Stimulated activated CD8-positive, alpha-beta memory T cell treated with anti-CD3 and anti-CD28 coated beads, Interleukin-15, amount 100 ng/mL, for 4 hours (primary cell): Measurements from ENCODE around the gene TTC33.

Source experiments
- DNase-seq, 2 donors: peaks; one replicate each; pipeline ENCODE4 v3.0.0-alpha.2; 2020; ENCODE audit warnings: low read depth in 2 of 2

The TTC33 gene

DNA sequence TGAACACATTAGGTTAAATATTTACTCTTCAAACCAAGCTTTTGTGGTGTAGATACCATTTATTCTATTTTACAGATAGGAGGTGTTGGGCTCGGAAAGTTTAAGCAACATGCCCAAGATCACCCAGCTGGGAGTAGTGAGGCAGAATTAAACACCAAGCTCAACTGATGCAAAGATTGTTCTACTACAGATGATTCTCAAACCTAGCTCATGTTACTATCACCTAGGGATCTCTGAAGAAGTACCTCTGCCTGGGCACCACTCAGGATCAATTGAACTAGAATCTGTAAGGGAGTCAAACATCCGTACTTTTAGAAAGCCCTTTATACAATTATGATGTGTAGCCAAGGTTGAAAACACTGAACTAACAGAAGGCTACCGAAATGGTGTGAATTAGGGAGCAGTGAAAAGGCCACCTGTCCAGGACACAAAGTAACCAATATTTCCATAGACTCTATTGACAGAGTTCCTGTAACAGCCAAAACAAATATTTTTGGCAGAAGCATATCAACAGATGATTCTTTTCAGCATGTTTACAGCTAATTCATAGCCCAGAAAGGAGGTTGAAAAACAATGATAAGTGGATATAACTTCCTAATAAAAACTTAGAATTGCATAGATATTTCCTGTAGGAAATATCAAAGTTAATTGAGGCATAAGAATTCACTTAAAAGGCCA is 234.5 kb downstream of the TTC33 start:
- no peak for DNase-seq

DNA sequence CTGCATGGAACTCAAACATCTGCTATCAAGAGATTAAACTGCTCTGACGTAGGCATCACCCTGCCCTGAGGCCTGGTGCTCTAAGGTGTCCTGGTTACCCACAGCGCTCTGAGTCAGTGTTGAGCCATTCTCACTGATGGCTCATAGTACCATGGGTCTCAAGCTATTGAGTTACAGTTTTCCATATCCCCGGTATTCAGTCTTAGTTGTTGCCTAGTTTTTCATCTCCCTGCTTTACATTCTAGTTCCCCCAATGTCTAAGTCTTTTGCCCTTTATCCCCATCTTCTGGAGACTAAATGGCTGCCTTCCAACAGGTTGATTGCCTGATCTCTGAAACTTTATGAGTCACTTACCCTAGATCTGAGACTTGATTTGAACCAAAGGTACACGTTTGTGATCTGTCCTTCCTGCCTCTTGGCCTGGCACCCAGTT is 237.3 kb downstream of the TTC33 start:
- DNase-seq: no peak

DNA sequence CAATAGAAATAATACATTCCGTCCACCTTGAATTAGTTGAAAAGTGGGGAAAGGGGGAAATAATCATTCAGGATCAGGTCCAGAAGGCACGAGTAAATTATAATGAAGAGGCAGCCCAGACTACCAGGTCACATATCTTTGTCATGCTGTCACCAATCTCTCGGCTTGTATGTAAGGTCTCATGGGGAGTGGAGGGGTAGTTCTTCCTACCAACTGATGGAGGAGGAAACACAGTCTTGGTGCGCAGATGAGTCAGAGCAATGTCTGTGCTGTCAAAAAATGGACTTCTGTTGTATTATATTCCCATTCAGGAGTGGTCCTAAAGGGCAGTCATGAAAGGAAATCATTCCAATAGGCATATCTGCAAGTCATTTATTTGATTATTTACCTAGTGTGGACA is 240.3 kb downstream of the TTC33 start:
- no peak for DNase-seq

DNA sequence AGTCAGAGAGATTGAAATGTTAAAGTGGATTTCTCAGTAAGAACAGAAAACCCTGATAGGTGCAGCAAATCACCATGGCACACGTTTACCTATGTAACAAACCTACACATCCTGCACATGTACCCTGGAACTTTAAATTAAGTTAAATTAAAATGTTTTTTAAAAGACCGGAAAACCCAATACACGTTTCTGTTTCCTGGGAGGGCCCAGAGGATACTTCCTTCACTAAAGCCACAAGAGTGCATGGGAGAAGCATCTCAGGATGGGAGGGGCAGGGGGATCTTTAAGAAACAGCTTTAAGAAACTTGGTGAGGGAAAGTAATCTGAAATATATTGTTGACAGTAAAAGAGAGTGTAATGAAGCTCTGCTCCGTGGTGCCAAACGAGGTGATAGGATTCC is 240.8 kb downstream of the TTC33 start:
- no peak for DNase-seq

DNA sequence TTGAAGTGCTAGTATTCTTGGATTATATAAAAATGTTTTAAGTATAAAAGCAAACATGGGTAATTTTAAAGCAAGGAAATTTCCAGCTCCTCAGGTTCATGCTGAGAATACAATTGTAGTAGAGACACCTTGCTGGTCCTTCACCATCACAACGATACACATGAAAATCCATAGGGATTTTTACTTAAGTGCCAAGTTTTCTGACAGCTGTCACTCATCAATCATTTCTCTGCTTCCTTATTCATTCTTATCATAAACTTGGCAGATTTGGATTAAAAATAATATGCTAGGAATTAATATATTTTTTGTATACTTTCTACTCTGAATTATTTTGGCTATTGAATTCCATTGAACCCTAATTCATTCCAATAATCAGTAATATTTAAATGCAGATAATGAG is 244.0 kb downstream of the TTC33 start:
- no peak for DNase-seq

DNA sequence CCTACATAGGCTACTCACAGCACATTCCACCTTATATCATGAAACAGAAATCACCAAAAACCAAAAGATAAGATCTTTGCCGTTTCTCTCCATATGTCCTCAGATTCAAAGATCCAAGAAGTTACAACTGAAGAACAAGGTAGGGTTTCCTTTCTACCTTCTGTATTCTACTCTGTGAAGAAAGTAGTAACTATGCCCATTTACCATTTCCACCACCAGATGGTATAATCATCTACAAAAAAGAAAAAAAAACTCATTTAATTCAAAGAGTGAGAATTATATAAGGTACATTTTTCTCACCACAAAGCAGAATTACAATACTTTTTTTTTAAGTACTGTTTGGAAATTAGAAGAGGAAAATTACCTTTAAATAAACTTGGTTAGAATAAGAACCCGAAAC is 248.7 kb downstream of the TTC33 start:
- DNase-seq: no peak

DNA sequence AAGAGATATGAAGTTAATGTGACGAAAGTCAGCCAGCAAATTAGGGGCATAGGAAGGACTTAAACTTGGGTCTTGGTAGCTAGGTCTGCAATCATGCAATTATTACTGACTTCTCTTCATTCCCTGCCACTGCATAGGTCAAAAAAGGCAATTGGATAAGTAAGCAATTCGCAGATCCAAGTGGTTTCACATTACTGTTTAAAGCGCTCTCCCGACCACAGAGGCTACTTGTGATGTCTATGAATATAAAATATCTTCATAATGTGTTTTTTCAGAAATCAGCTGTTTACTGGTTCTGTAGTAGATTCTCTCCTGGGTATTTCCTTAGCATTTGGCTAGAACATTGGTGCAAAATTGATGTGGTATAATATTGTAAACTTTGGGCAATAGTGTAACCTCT is 250.7 kb downstream of the TTC33 start:
- DNase-seq: no peak

DNA sequence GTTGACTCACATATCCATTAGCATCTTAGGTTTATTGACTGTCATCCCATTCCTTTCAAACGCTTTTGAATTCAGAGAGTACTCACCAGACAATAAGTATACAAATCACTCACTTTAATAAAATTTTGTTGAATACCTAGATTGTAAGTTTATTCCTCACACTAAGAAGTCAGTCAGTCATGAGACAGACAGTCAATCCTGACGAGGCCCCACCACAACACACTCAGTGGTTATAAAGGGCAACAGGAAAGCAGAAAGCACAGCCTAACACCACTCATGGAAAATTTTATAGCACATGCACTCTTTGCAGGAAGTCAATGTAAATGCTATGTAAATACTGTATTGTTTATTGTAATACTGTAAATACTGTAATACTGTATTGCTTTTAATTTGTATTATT is 252.3 kb downstream of the TTC33 start:
- DNase-seq: no peak

DNA sequence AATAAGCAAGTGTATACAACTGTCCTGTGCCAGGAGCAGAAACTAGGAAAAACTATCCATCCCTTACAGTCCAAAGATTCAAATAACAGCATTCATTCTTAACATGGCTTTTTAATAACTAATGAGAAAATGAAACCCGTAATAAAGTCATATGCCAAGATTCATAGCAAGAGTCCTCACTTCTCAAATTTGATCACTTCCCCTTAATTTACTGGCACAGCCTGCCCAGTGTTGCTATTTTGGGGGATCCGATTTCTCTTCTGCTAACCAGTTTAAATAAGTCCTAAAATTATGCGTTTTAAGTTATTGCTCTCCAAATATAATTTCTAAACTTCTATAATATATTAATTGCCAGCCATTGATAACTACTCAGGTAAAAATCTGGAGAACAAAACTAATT is 253.0 kb downstream of the TTC33 start:
- no peak for DNase-seq

DNA sequence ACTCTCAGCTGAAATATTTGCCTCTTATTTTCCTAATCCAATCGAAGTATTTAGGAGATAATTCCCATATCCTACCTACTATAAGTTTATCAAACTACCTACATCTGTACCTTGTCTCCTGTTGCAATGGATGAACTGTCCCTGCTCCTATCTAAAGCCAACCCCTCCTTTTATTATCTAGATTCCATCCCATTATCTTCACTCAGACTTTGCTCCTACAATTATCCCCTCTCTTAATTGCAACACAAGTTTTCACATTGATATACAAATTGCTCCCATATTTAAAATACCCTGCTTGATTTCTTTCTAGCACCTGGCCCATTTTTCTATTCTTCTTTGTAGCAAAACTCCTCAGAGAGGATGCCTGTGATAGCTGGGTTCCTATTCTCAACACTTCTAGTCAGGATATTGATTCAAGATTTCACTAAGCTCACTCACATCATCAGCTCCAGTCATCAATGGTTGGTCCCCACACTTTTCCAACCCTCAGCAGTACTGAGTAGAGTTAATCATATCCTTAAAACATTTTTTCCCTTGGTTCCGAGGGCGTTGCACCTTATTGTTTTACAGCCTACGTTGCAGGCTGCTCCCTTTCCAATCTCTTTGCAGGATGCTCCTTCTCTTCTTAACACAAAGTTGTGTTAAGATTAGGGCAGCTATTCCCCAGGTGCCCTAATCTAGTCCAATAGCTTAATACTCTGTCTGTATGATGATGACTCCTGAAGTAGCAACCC is 253.9 kb downstream of the TTC33 start:
- DNase-seq: no peak

DNA sequence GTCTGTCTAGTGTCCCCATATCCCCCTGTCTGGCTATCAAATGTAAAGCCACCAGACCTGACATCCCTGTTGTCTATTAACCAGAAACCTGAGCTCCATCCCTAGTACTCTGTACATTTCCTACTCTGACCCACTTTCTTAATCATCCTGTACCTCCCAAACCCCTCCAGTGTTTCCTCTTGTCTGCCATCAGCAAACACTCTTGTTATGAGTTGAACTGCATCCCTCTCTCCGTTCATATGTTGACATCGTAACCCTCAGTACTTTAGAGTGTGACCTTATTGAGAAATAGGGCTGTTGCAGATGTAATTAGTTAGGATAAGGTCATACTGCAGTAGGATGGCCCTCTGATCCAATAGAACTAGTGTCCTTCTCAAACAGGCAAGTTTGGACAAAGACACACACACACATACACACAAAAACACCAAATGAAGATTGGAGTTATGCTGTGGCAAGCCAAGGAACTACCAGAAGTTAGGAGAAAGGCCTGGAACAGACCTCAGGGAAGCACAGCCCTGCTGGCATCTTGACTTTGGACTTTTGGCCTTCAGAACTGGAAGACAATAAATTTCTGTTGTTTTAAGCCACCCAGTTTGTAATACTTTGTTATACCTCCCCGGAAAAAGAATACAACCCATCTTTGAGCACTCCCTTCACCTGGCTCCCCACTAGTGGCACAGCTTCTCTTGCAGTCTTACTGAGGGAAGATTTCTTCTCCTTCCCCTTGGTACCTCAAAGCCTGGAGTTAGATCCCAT is 256.1 kb downstream of the TTC33 start:
- no peak for DNase-seq

DNA sequence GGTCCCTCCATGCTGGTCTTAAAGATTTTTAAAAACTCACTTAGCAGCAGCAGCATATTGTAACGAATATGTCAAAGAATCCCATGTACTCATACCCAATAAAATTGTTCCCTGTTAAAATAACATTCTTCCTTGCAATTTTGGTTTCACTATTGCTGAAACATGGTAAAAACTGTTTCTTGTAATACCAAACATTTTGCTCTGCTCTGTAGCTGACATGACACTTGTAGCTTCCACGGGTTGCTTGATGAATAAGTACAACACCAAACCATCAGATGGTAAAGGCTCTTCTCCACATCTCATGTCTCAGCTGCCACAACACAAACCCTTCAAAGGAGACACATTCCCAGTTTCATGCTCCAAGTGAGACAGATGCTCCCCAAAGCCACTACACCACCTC is 256.8 kb downstream of the TTC33 start:
- DNase-seq: no peak

DNA sequence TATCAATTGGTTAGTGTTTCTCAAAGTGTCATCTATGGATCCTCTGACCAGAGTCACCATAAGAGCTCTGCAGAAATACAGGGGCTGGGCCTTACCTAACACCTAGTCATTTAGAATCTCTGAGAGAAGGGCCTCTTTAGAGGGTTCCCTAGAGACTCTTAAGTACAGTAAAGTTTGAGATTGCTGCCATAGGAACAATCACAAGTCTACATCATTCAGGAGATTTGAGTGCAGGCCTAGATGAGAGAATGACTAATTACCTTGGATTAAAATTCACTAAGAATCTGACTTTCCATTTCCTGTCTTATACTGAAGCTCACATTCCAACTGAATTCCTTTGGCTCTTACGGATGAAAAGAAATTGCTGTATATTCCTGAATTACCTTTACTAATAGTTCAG is 258.2 kb downstream of the TTC33 start:
- DNase-seq: no peak

DNA sequence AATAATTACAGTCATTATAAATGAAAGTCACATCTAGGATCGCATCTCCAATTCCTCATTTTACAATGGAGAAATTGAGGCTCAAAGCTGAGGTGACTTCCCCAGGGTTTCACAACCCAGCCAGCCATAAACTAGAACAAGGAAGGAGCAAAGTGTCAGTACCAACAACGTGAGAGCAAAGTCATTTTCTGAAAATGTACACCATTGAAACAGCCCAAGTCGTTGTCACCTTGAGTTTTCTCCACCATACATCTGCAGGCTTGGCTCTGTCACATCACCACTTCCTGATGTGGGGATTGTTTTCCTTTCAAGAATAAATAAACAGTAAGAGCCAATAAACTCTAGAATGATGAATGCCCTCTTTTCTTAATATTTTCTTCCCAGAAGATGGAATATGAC is 260.5 kb downstream of the TTC33 start:
- DNase-seq: no peak

DNA sequence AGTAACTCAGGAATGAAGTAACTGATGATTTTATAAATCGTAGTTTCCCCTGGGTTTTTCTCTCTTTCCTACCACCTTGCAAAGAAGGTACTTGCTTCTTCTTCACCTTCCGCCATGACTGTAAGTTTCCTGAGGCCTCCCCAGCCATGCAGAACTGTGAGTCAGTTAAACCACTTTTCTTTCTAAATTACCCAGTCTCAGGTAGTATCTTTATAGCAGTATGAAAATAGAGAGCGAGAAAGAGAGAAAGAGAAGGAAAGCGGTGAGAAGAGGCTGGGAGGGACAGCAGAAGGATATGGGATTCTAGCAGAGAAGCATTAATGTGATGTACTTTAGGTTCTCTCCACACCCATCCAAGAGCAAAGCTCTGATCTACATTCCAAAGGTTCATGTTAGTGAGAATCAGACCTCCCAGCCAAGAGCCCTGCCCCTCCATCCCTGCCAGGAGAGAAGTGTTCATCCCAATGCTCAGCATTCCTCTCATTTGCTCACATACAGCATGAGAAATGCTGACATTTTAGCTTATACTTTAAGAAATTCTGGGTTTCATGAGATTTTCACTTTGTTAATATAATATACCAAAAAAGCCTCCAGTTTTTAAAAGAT is 261.0 kb downstream of the TTC33 start:
- no peak for DNase-seq

DNA sequence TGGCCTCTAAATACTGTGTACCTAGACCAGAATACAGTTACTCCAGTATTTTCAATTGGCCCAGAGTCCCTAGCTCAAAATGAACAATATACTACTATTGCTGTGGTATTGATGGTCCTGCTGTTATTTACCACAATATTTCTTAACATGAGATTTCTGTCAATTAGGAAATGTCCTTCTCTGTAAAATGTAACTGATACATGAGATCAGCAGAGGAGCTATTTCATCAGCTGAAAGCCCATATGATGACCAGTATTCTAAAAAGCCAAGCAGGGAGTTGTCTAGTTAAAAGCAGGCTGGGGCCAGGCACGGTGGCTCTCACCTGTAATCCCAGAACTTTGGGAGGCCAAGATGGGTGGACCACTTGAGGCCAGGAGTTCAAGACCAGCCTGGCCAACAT is 263.7 kb downstream of the TTC33 start:
- no peak for DNase-seq

DNA sequence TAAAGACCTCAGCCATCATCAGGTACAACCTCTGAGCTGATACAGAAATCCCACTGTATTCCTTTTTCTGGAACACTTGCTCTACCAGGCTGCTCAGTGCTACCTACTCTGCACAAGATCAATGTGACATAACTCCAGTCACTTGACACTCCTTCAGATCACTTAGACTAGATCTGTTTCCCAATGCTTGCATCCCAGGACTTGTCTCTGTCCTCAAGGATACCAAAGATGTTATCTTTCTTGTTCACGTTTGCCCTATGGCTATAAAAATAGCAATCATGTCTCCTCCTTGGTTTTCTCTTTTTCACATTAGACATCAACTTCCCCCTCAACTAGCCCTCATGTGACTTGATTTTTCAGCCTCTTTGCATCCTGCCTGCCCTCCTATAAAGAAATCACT is 264.1 kb downstream of the TTC33 start:
- no peak for DNase-seq

DNA sequence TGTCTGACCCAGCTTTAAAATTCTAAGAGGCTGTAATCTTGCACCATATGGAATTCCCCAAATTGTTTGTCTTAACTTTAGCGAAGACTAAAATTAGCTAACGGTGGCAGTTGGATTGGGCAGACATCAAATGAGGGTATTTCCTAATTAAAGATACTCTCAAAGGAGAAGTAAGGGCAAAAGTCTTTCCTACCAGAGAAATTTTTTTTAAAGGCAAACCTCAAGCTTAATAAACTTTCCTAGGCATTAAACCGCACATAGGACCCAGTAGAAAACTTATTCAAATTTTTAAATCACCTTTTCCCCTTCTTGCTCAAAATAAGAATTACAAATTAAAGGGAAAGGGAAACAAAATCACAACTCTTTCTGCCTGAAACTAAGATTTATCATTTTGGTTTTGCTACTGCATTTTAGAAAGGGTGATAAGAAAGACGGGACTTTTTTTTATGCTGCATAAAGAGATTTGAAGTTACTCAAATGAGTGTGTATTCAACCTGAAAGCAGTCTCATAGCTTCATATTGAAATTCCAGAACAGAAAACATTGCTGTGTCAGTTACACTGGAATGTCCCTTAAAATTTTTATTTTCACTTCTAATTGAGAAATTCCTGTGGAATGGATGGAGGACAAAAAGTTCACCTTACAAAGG is 265.2 kb downstream of the TTC33 start:
- DNase-seq: no peak

DNA sequence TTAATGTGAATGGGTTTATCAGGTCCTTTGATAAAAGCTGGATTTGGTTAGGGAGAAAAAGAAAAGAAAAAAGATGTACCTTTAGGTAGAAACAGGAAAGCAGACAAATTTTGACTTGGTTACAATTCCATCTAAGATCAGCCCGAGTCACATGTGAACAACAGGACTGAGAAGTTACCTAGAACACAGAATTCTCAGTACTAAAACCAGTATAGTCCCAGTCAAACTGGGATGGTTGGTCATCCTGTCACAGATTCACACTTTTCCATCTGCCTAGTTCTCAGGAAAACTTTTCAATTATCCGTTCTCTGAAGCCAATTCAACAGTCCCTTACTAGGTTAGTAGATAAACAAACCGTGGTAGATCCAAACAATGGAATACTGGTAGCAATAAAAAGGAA is 266.3 kb downstream of the TTC33 start:
- DNase-seq: no peak

DNA sequence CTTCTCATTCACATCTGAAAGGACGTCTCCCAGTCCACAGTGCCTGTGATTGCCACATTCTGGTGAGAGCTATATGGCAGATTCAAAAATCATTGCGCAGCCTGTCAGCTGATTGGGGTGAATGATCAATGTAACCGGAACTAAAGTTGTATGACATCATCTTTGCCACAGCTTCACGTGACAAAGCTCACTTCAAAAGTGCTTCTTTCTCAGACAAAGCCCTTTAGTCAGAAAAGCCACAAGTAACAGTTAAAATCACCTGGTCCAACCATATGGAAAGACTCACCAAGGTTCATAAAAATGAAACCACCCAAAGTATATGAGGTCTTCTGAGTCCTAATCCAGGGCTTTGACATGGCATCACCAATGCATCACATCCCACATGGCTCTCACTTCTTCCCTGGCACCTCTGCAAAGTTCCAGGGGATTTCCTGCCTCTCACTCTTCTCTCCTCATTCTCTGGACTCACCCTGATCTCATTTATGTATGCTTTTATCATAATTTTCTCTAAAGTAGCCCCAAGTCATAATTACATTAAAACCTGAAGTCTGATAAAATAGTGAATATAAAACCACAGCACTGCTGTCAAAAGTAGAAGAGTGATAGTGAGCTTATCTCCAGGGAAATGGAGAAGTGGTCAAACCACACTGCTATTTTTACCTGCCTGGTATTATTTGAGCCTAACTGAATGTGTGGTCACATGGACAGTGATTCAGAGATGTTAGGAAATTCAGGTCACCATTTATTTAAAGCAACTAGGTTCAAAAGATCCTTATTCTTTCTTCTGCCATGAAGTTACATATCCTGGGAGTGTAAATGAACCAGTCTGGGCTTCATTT is 269.1 kb downstream of the TTC33 start:
- DNase-seq: peak in 1 of 2 donors; percentile 49
